AG04450 (cell line): ENCODE results near the gene TIMP2. TPM values are rescaled to one million over a fixed set of nuclear protein-coding genes. Genes with fewer than 3 reads are reported as not detected.

Source experiments
- CTCF ChIA-PET: fragments of 300-600, 350-600 bp; formaldehyde crosslinking; extraction: SDS; loops from one replicate; lab custom pipeline; 2022; ENCODE audit warnings: antibody characterized with exemption, inconsistent platforms; lab: Charles Lee
- POLR2A ChIA-PET: fragments of 350-600 bp; formaldehyde crosslinking; extraction: SDS; loops from one replicate; lab custom pipeline; 2021; ENCODE audit warnings: antibody characterized with exemption, inconsistent platforms; lab: Yijun Ruan, JAX
- DNase-seq: peaks from one replicate; pipeline ENCODE4 v3.0.0-alpha.2; 2011; ENCODE audit warnings: low read depth, low spot score
- H3K27ac ChIP-seq: one replicate; pipeline ENCODE4 v1.5.1; 2012; ENCODE audit warnings: low read depth, low read length, control low read depth
- H3K27me3 ChIP-seq: one replicate; pipeline ENCODE4 v1.6.0; 2012; ENCODE audit warnings: low read length; ENCODE audit not compliant: control insufficient read depth, insufficient read depth
- H3K4me3 ChIP-seq: 2 replicates; pipeline ENCODE4 v1.5.1; 2011; ENCODE audit warnings: mild to moderate bottlenecking, low read depth, low read length, control low read depth
- H3K9me3 ChIP-seq: 2 replicates; pipeline ENCODE4 v1.5.1; 2012; ENCODE audit warnings: low read length; ENCODE audit not compliant: control insufficient read depth, insufficient read depth
- CTCF ChIP-seq: IDR thresholded peaks from 2 replicates; pipeline ENCODE4 v1.5.1; 2011; ENCODE audit warnings: low read depth, low read length, control low read depth, inconsistent platforms
- polyA plus RNA-seq: library from polyadenylated mRNA; depleted of rRNA; stranded (reverse); fragments of >200 nt; gene quantifications from 2 replicates; pipeline ENCODE4 v1.2.3, GENCODE V29; 2011

Gene TIMP2
- polyA plus RNA-seq, 1 experiment, result 356 TPM

GRCh38 chr17:78957128-78957527, 31.9 kb upstream of the TIMP2 start:
- H3K4me3 ChIP-seq, result no peak overlapping the region
- POLR2A ChIA-PET, result interaction anchor here (0.6 kb wide), 1 partner anchor 703 kb away, joined by 3 read pairs; no protein-coding TSS in a partner anchor
- CTCF ChIA-PET, result interaction anchor here (1.2 kb wide), 1 partner anchor 14 kb away, joined by 6 read pairs; no protein-coding TSS in a partner anchor
- no peaks in the 10 kb centered on the region for H3K27me3 ChIP-seq
- no peak for DNase-seq
- H3K27ac ChIP-seq, result no peak overlapping the region
- peaks cover 8% of the 10 kb centered on the region; the same call in 1 of the 2 replicates for H3K9me3 ChIP-seq
- no peak for TF ChIP-seq CTCF

- Histone ChIP-seq H3K27ac (no peak overlapping the region), H3K27me3 (no peaks in the 10 kb centered on the region), H3K4me3 (no peak overlapping the region), H3K9me3 (peaks cover 9% of the 10 kb centered on the region)
- CTCF ChIA-PET, result interaction anchor here (1.2 kb wide), 1 partner anchor 15 kb away, joined by 6 read pairs; no protein-coding TSS in a partner anchor
- TF ChIP-seq CTCF, result no peak
- POLR2A ChIA-PET, result no interaction called here
- no peak for DNase-seq
These were observed 31.1 kb upstream of the TIMP2 start for GRCh38 chr17:78956254-78956653.

GRCh38 chr17:78954684-78955083, 29.5 kb upstream of the TIMP2 start:
- ChIA-PET POLR2A (interaction anchor here (1.9 kb wide), 1 partner anchor 21 kb away, joined by 5 read pairs; no protein-coding TSS in a partner anchor), CTCF (interaction anchor here (2.7 kb wide), 1 partner anchor 16 kb away, joined by 14 read pairs; no protein-coding TSS in a partner anchor)
- no peak for TF ChIP-seq CTCF
- H3K4me3 ChIP-seq, result no peak overlapping the region
- no peak for DNase-seq
- H3K9me3 ChIP-seq, result peaks cover 22% of the 10 kb centered on the region
- H3K27me3 ChIP-seq, result no peaks in the 10 kb centered on the region
- no peak overlapping the region for H3K27ac ChIP-seq

- Histone ChIP-seq H3K27me3 (no peaks in the 10 kb centered on the region), H3K4me3 (no peak overlapping the region), H3K9me3 (peaks cover 22% of the 10 kb centered on the region), H3K27ac (no peak overlapping the region)
- no peak for TF ChIP-seq CTCF
- DNase-seq, result no peak
- POLR2A ChIA-PET, result interaction anchor here (1.8 to 1.9 kb wide), 2 partner anchors 13 to 20 kb away, joined by 4 to 5 read pairs; no protein-coding TSS in a partner anchor
- CTCF ChIA-PET, result interaction anchor here (2.0 to 2.7 kb wide), 2 partner anchors 18 to 88 kb away, joined by 8 to 14 read pairs; no protein-coding TSS in a partner anchor
These were observed 28.5 kb upstream of the TIMP2 start for GRCh38 chr17:78953356-78954350.
